PC-9 (cell line): ENCODE data around the gene SKP1. TPM values are rescaled to one million over a fixed set of nuclear protein-coding genes. Genes with fewer than 3 reads are reported as not detected.

Experiments used
- BruUV-seq: library from RNA; stranded (reverse); fragments of 400-500 nt; replicated peaks from 2 replicates; lab custom pipeline; 2021; lab: Mats Ljungman, UMichigan
- CTCF ChIA-PET: fragments of 300-600 bp; sonication (Branson Sonifier 250); formaldehyde crosslinking; loops from one replicate; lab custom pipeline; 2022; ENCODE audit warnings: antibody characterized with exemption; lab: Charles Lee
- POLR2A ChIA-PET: fragments of 300-600 bp; sonication (Branson Sonifier 250); formaldehyde crosslinking; loops from one replicate; lab custom pipeline; 2022; ENCODE audit warnings: antibody characterized with exemption; ENCODE audit not compliant: unreplicated experiment; lab: Charles Lee
- DNase-seq, 2 experiments: peaks; one replicate each; pipeline versions ENCODE4 v3.0.0 to v3.0.0-alpha.2; 2015 to 2022; ENCODE audit warnings: mixed read lengths in 1 of 2
- H2AFZ ChIP-seq: fragments of 200-600 bp; sonication (generic); 2 replicates; pipeline ENCODE4 v1.8.1; 2017; ENCODE audit warnings: antibody characterized with exemption
- H3F3A ChIP-seq: fragments of 200-600 bp; sonication (generic); 2 replicates; pipeline ENCODE4 v1.8.1; 2017; ENCODE audit warnings: antibody characterized with exemption, mild to moderate bottlenecking, low read depth; ENCODE audit not compliant: insufficient read depth
- H3K27ac ChIP-seq: fragments of 200-600 bp; sonication (generic); 2 replicates; pipeline ENCODE4 v1.6.1; 2016; ENCODE audit warnings: mixed run types
- H3K27me3 ChIP-seq: fragments of 200-600 bp; sonication (generic); 2 replicates; pipeline ENCODE4 v1.6.1; 2016; ENCODE audit warnings: low read depth, mixed run types; ENCODE audit not compliant: insufficient read depth
- H3K36me3 ChIP-seq: fragments of 200-600 bp; sonication (generic); 2 replicates; pipeline ENCODE4 v1.6.1; 2016; ENCODE audit warnings: low read depth, mixed run types
- H3K4me1 ChIP-seq: fragments of 200-600 bp; sonication (generic); replicated peaks from 2 replicates; pipeline ENCODE4 v1.6.1; 2016; ENCODE audit warnings: mixed run types; ENCODE audit not compliant: insufficient read depth
- H3K4me2 ChIP-seq: fragments of 200-600 bp; sonication (generic); 2 replicates; pipeline ENCODE4 v1.6.1; 2017; ENCODE audit warnings: mixed run types
- H3K4me3 ChIP-seq: fragments of 200-600 bp; sonication (generic); 2 replicates; pipeline ENCODE4 v1.6.1; 2016; ENCODE audit warnings: mixed run types
- H3K79me2 ChIP-seq: fragments of 200-600 bp; sonication (generic); 2 replicates; pipeline ENCODE4 v1.6.1; 2017; ENCODE audit warnings: low read depth, mixed run types
- H3K9me2 ChIP-seq: fragments of 200-600 bp; sonication (generic); 2 replicates; pipeline ENCODE4 v1.8.1; 2017; ENCODE audit warnings: mild to moderate bottlenecking; ENCODE audit not compliant: insufficient read depth
- H3K9me3 ChIP-seq: fragments of 200-600 bp; sonication (generic); 2 replicates; pipeline ENCODE4 v1.8.1; 2016; ENCODE audit warnings: low read depth; ENCODE audit not compliant: insufficient read depth
- H4K20me1 ChIP-seq: fragments of 200-600 bp; sonication (generic); 2 replicates; pipeline ENCODE4 v1.8.1; 2017; ENCODE audit not compliant: insufficient read depth
- EZH2 ChIP-seq: fragments of 200-600 bp; sonication (generic); IDR thresholded peaks from 2 replicates; pipeline ENCODE4 v1.8.0; 2017; ENCODE audit warnings: antibody characterized with exemption, low read depth
- intact Hi-C: fragments of 100-400 bp; cut with micrococcal nuclease; formaldehyde crosslinking; loops from one replicate; pipeline ENCODE4 v1.10.0; 2022; ENCODE audit not compliant: unreplicated experiment
- microRNA-seq: library from miRNA; unstranded; fragments of <30 nt; microRNA quantifications from one replicate; pipeline ENCODE4 v1.2.0, GENCODE V29; 2021; ENCODE audit warnings: borderline number of aligned reads, borderline replicate concordance
- total RNA-seq: library from RNA; stranded (reverse); gene quantifications from 2 replicates; pipeline ENCODE4 v1.2.3, GENCODE V29; 2021
- TF ChIP-seq, protein P1 (sequence below): fragments of 200-600 bp; sonication (generic); conservative IDR thresholded peaks from 2 replicates; pipeline ENCODE4 v1.6.1; 2017; ENCODE audit warnings: mixed run types, antibody characterized with exemption, mild to moderate bottlenecking, moderate library complexity

Gene SKP1
- total RNA-seq, 1 experiment from 2014 or later = 409 TPM

GRCh38 chr5:134100283-134101091 lies 76.3 kb downstream of the SKP1 start:
- Histone ChIP-seq H3K4me3 (no peak overlapping the region), H3K4me2 (no peak overlapping the region), H3K36me3 (no peaks in the 10 kb centered on the region), H3K79me2 (no peaks in the 10 kb centered on the region), H3K4me1 (peaks cover 18% of the 10 kb centered on the region), H2AFZ (no peak overlapping the region), H3K9me2 (no peaks in the 10 kb centered on the region), H4K20me1 (no peaks in the 10 kb centered on the region), H3K27ac (no peak overlapping the region), H3K27me3 (no peaks in the 10 kb centered on the region), H3K9me3 (no peaks in the 10 kb centered on the region), H3F3A (peaks cover 8% of the 10 kb centered on the region; the same call in 1 of the 2 replicates)
- ChIA-PET POLR2A (no interaction called here), CTCF (interaction anchor here (0.6 to 2.3 kb wide), 3 partner anchors 18 to 48 kb away, joined by 3 to 8 read pairs (median 8); no protein-coding TSS in a partner anchor)
- TF ChIP-seq EZH2 = no peak
- TF ChIP-seq, protein P1, sequence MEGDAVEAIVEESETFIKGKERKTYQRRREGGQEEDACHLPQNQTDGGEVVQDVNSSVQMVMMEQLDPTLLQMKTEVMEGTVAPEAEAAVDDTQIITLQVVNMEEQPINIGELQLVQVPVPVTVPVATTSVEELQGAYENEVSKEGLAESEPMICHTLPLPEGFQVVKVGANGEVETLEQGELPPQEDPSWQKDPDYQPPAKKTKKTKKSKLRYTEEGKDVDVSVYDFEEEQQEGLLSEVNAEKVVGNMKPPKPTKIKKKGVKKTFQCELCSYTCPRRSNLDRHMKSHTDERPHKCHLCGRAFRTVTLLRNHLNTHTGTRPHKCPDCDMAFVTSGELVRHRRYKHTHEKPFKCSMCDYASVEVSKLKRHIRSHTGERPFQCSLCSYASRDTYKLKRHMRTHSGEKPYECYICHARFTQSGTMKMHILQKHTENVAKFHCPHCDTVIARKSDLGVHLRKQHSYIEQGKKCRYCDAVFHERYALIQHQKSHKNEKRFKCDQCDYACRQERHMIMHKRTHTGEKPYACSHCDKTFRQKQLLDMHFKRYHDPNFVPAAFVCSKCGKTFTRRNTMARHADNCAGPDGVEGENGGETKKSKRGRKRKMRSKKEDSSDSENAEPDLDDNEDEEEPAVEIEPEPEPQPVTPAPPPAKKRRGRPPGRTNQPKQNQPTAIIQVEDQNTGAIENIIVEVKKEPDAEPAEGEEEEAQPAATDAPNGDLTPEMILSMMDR = no peak
- intact Hi-C loops = no loop called here
- BruUV-seq = no TSS peak
- no peak for DNase-seq

- CTCF ChIA-PET = interaction anchor here (2.3 kb wide), 1 partner anchor 41 kb away, joined by 8 read pairs; no protein-coding TSS in a partner anchor
- no peak overlapping the region for H2AFZ ChIP-seq
These were observed 76.8 kb downstream of the SKP1 start for GRCh38 chr5:134099939-134100282.

DNA sequence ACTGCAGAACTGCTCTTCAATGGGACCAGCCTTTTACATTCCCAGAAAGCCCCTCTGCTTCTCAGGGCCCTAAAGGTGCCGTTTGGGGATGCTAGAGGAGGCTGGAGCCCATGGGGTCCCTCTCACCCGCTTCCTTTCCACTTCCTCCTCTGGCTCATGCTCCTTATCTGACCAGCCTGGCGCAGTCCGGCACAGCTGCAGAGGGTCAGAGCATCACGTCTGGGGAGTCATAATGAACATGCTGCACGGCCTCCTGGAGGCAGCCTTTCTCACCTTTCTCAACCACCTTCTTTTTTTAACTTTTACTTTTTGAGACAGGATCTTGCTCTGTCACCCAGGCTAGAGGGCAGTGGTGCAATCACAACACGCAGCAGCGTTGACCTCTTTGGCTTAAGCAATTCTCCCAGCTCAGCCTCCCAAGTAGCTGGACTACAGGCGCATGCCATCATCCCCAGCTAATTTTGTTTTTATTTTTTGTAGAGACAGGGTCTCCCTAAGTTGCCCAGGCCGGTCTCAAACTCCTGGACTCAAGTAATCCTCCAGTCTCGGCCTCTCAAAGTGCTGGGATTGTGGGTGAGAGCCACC lies 77.4 kb downstream of the SKP1 start:
- Histone ChIP-seq H3K4me2 (no peak overlapping the region), H3K4me3 (no peak overlapping the region), H3K4me1 (peaks cover 18% of the 10 kb centered on the region), H3K79me2 (no peaks in the 10 kb centered on the region), H3K27ac (no peak overlapping the region), H3K27me3 (no peaks in the 10 kb centered on the region), H3F3A (peaks cover 8% of the 10 kb centered on the region; the same call in 1 of the 2 replicates), H4K20me1 (no peaks in the 10 kb centered on the region), H3K9me3 (no peaks in the 10 kb centered on the region), H3K9me2 (no peaks in the 10 kb centered on the region), H2AFZ (no peak overlapping the region), H3K36me3 (no peaks in the 10 kb centered on the region)
- no peak for DNase-seq
- BruUV-seq = no TSS peak
- ChIA-PET POLR2A (no interaction called here), CTCF (no interaction called here)
- intact Hi-C loops = no loop called here
- TF ChIP-seq, protein P1 = no peak
- TF ChIP-seq EZH2 = no peak

More at GRCh38 chr5:134099939-134100282, 76.8 kb downstream of the SKP1 start:
- no peak for TF ChIP-seq EZH2
- TF ChIP-seq, protein P1 = no peak
- DNase-seq = no peak
- POLR2A ChIA-PET = no interaction called here
- Histone ChIP-seq H4K20me1 (no peaks in the 10 kb centered on the region), H3K27ac (no peak overlapping the region), H3K4me1 (peaks cover 18% of the 10 kb centered on the region), H3K4me2 (no peak overlapping the region), H3F3A (peaks cover 8% of the 10 kb centered on the region; the same call in 1 of the 2 replicates), H3K9me2 (no peaks in the 10 kb centered on the region), H3K36me3 (no peaks in the 10 kb centered on the region), H3K4me3 (no peak overlapping the region), H3K27me3 (no peaks in the 10 kb centered on the region), H3K9me3 (no peaks in the 10 kb centered on the region), H3K79me2 (no peaks in the 10 kb centered on the region)
- intact Hi-C loops = no loop called here
- BruUV-seq = no TSS peak

Small RNAs within 50 kb of the gene (microRNA-seq; reads per million reads assigned to microRNA genes)
- 5.4 reads per million for gene MIR3661

Other genes with a start within 250 kb of the SKP1 start
- 24.4 and 45.0 TPM in 2 replicates for gene C5orf15, start 208.3 kb downstream of the SKP1 start, total RNA-seq
- gene VDAC1, start 172.0 kb downstream of the SKP1 start, total RNA-seq = 157 and 228 TPM in 2 replicates
- 8.9 and 13.0 TPM in 2 replicates for gene TCF7, start 62.3 kb downstream of the SKP1 start, total RNA-seq
- 146 and 149 TPM in 2 replicates for gene PPP2CA, start 49.1 kb upstream of the SKP1 start, total RNA-seq
- gene CDKL3, start 190.2 kb upstream of the SKP1 start, total RNA-seq = 3.8 and 4.7 TPM in 2 replicates
- gene UBE2B, start 194.6 kb upstream of the SKP1 start, total RNA-seq = 61.9 and 85.5 TPM in 2 replicates
- gene CDKN2AIPNL, start 234.9 kb upstream of the SKP1 start, total RNA-seq = 35.3 and 36.1 TPM in 2 replicates